ENCODE measurements around the gene TMEM219.
A peak's percentile ranks its signal among the peaks of the same experiment; 100 is the strongest.
"Not testable (repeated sequence)": the region's sequence is repeated elsewhere in the genome, so short reads cannot be mapped to it uniquely, and the experiment has no call there.

The TMEM219 gene

DNA sequence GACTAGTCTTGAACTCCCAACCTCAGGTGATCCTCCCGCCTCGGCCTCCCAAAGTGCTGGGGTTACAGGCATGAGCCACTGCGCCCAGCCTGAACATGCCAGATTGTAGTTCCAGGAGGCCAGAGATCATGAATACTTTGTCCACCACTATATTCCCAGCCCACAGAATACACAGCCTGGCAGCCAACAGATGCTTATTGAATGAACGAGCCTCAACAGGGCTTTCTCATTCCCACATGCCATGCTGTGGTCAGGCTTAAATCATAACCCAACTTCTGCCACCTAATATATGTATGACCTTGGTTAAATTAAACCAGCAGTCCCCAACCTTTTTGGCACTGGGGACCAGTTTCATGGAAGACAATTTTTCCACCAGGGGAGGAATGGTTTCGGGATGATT, 3.1 kb upstream of the TMEM219 start:
- H3K27ac ChIP-seq (ENCODE audit: low read depth, low read length): no peak overlapping the region
- H3K9ac ChIP-seq (ENCODE audit: low read length): no peak overlapping the region
- peaks cover 9% of the 10 kb centered on the region; the same call in 1 of the 2 replicates for H3K4me1 ChIP-seq (ENCODE audit: control insufficient read depth, insufficient read depth, low read length)
- no peak overlapping the region for H3K4me3 ChIP-seq (ENCODE audit: low read depth, low read length)
- no peaks in the 10 kb centered on the region for H3K36me3 ChIP-seq (ENCODE audit: control insufficient read depth, insufficient read depth, low read length)
- no peaks in the 10 kb centered on the region for H3K27me3 ChIP-seq (ENCODE audit: control insufficient read depth, insufficient read depth, low read length)
- H3K9me3 ChIP-seq (ENCODE audit: control insufficient read depth, insufficient read depth, low read depth, low read length): no peaks in the 10 kb centered on the region

DNA sequence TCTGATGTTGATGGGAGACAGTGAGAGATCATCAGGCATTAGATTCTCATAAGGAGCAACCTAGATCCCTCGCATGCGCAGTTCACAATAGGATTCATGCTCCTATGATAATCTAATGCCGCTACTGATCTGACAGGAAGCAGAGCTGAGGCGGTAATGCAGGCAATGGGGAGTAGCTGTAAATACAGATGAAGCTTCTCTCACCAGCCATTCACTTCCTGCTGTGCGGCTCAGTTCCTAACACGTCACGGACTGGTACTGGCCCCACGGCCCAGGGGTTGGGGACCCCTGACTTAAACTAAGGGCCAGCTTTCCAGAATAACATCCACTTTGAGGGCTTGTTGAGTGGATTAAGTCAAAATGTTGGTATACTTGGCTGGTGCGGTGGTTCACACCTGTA, 2.6 kb upstream of the TMEM219 start:
- H3K4me1 ChIP-seq (ENCODE audit: control insufficient read depth, insufficient read depth, low read length): peaks cover 9% of the 10 kb centered on the region; the same call in 1 of the 2 replicates
- H3K4me3 ChIP-seq (ENCODE audit: low read depth, low read length): no peak overlapping the region
- no peak overlapping the region for H3K27ac ChIP-seq (ENCODE audit: low read depth, low read length)
- H3K9me3 ChIP-seq (ENCODE audit: control insufficient read depth, insufficient read depth, low read depth, low read length): no peaks in the 10 kb centered on the region
- no peaks in the 10 kb centered on the region for H3K36me3 ChIP-seq (ENCODE audit: control insufficient read depth, insufficient read depth, low read length)
- no peaks in the 10 kb centered on the region for H3K27me3 ChIP-seq (ENCODE audit: control insufficient read depth, insufficient read depth, low read length)
- H3K9ac ChIP-seq (ENCODE audit: low read length): no peak overlapping the region

- H3K9me3 ChIP-seq (ENCODE audit: control insufficient read depth, insufficient read depth, low read depth, low read length); H3K27me3 ChIP-seq (ENCODE audit: control insufficient read depth, insufficient read depth, low read length); H3K36me3 ChIP-seq (ENCODE audit: control insufficient read depth, insufficient read depth, low read length); H3K27ac ChIP-seq (ENCODE audit: low read depth, low read length); H3K4me3 ChIP-seq (ENCODE audit: low read depth, low read length); H3K9ac ChIP-seq (ENCODE audit: low read length); H3K4me1 ChIP-seq (ENCODE audit: control insufficient read depth, insufficient read depth, low read length): not testable (repeated sequence)
These were observed 2.1 kb upstream of the TMEM219 start for GRCh38 chr16:29959821-29960220.

GRCh38 chr16:29961127-29961478, 776 bp upstream of the TMEM219 start:
- Histone ChIP-seq H3K9ac (ENCODE audit: low read length) (peak overlapping the region; percentile 84), H3K27ac (ENCODE audit: low read depth, low read length) (no peak overlapping the region), H3K27me3 (ENCODE audit: control insufficient read depth, insufficient read depth, low read length) (no peaks in the 10 kb centered on the region), H3K9me3 (ENCODE audit: control insufficient read depth, insufficient read depth, low read depth, low read length) (no peaks in the 10 kb centered on the region), H3K36me3 (ENCODE audit: control insufficient read depth, insufficient read depth, low read length) (no peaks in the 10 kb centered on the region; the same call in 1 of the 2 replicates), H3K4me1 (ENCODE audit: control insufficient read depth, insufficient read depth, low read length) (peaks cover 9% of the 10 kb centered on the region; the same call in 1 of the 2 replicates), H3K4me3 (ENCODE audit: low read depth, low read length) (peak overlapping the region; percentile 69)

DNA sequence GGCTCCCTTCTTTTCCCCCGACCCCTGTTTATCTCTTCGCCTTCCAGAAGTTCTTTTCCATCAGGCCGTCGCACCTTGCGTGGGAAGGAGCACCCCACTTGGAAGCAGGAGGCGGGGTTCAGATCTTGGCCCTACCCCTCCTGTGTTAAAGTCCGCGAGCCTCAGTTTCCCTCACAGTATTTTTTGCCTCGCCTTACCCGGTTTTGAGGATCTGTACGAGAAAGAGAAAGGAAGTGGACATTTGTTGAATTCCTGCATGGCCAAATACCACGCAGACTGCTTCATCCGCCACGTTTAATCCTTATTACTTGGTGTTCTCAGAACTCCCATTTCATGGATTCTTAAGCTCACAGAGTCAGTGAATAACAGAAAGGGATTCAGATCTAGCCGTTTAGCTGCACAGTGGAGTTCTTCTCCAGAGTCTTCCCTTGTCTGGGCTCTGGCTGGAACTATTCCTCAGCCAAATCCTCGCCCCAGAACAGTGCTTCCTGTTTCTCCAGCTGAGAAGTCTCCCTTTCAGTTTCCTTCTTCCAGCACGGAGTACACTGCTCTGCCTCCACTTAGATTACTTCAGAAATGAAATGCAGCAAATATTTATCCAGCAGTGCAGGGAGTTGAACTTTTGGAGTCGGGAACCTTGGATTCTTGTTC, 590 bp downstream of the TMEM219 start:
- Histone ChIP-seq H3K27me3 (ENCODE audit: control insufficient read depth, insufficient read depth, low read length) (no peaks in the 10 kb centered on the region), H3K4me1 (ENCODE audit: control insufficient read depth, insufficient read depth, low read length) (peaks cover 9% of the 10 kb centered on the region; the same call in 1 of the 2 replicates), H3K27ac (ENCODE audit: low read depth, low read length) (no peak overlapping the region), H3K36me3 (ENCODE audit: control insufficient read depth, insufficient read depth, low read length) (no peaks in the 10 kb centered on the region; the same call in 1 of the 2 replicates), H3K9ac (ENCODE audit: low read length) (peak overlapping the region; percentile 53), H3K4me3 (ENCODE audit: low read depth, low read length) (peak overlapping the region; percentile 69), H3K9me3 (ENCODE audit: control insufficient read depth, insufficient read depth, low read depth, low read length) (no peaks in the 10 kb centered on the region)

GRCh38 chr16:29963021-29963743, 1.3 kb downstream of the TMEM219 start:
- Histone ChIP-seq H3K9me3 (ENCODE audit: control insufficient read depth, insufficient read depth, low read depth, low read length) (no peaks in the 10 kb centered on the region), H3K9ac (ENCODE audit: low read length) (no peak overlapping the region), H3K4me1 (ENCODE audit: control insufficient read depth, insufficient read depth, low read length) (peaks cover 9% of the 10 kb centered on the region; the same call in 1 of the 2 replicates), H3K4me3 (ENCODE audit: low read depth, low read length) (peak overlapping the region; percentile 69), H3K27ac (ENCODE audit: low read depth, low read length) (no peak overlapping the region), H3K27me3 (ENCODE audit: control insufficient read depth, insufficient read depth, low read length) (no peaks in the 10 kb centered on the region), H3K36me3 (ENCODE audit: control insufficient read depth, insufficient read depth, low read length) (peaks cover 4% of the 10 kb centered on the region)

DNA sequence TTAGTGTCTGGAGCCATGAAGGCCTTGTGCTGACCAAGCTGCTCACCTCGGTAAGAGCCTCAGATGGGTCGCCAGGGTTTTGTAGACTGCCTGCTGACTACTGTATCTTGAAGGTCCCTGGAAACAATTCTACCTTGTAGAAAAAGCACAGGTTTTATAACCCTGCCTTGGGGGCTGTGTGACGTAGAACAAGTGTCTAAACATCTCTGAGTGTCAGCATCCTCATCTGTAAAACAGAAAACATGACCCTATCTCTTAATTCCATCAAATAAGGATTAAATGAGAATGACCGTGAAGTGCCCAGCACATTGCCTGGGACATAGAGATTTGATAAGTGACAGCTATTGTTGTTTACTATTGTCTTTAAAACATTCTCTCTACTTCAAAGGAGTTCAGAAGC, 6.3 kb downstream of the TMEM219 start:
- H3K9ac ChIP-seq (ENCODE audit: low read length): no peak overlapping the region
- peaks cover 34% of the 10 kb centered on the region for H3K36me3 ChIP-seq (ENCODE audit: control insufficient read depth, insufficient read depth, low read length)
- H3K27me3 ChIP-seq (ENCODE audit: control insufficient read depth, insufficient read depth, low read length): 0 out of 2 replicates have a peak, but pooled peaks cover 6% of the 10 kb centered on the region
- H3K4me3 ChIP-seq (ENCODE audit: low read depth, low read length): no peak overlapping the region
- peaks cover 7% of the 10 kb centered on the region for H3K9me3 ChIP-seq (ENCODE audit: control insufficient read depth, insufficient read depth, low read depth, low read length)
- H3K27ac ChIP-seq (ENCODE audit: low read depth, low read length): no peak overlapping the region
- H3K4me1 ChIP-seq (ENCODE audit: control insufficient read depth, insufficient read depth, low read length): no peaks in the 10 kb centered on the region

DNA sequence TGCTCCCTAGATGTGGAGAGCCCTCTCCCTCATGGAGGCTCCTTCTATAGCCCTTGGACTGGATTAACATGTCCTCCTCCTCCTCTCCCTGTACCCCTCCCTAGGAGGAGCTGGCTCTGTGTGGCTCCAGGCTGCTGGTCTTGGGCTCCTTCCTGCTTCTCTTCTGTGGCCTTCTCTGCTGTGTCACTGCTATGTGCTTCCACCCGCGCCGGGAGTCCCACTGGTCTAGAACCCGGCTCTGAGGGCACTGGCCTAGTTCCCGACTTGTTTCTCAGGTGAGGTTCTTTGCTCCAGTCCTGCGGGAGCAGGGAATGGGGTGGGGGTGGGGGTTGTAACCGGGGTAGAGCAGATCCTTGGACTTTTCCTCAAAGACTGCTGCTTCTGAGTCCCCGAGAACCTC, 9.4 kb downstream of the TMEM219 start:
- no peak overlapping the region for H3K9ac ChIP-seq (ENCODE audit: low read length)
- peaks cover 8% of the 10 kb centered on the region for H3K9me3 ChIP-seq (ENCODE audit: control insufficient read depth, insufficient read depth, low read depth, low read length)
- H3K27me3 ChIP-seq (ENCODE audit: control insufficient read depth, insufficient read depth, low read length): 0 out of 2 replicates have a peak, but pooled peaks cover 6% of the 10 kb centered on the region
- H3K27ac ChIP-seq (ENCODE audit: low read depth, low read length): no peak overlapping the region
- peaks cover 34% of the 10 kb centered on the region for H3K36me3 ChIP-seq (ENCODE audit: control insufficient read depth, insufficient read depth, low read length)
- H3K4me1 ChIP-seq (ENCODE audit: control insufficient read depth, insufficient read depth, low read length): peaks cover 13% of the 10 kb centered on the region
- no peak overlapping the region for H3K4me3 ChIP-seq (ENCODE audit: low read depth, low read length)

DNA sequence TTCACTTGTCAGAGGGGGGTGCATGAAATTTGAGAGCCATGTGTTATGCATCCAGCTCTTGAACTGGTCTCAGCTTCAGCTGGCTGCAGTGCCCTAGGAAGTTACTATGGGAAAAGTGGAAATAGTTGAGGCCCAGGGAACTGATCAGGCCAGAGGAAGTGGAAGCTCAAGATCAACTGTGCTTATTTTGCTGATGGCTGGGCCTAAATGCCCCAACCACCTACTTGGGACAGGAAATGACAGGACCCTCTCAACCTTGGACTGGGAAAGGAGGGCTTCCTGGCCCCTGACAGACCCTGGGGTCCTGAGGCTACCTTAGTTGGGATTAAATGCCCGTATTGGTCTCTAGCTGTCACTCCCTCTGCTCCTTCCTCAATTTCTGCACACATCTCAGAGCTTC, 10.6 kb downstream of the TMEM219 start:
- Histone ChIP-seq H3K9ac (ENCODE audit: low read length) (no peak overlapping the region), H3K4me1 (ENCODE audit: control insufficient read depth, insufficient read depth, low read length) (peaks cover 21% of the 10 kb centered on the region), H3K27me3 (ENCODE audit: control insufficient read depth, insufficient read depth, low read length) (0 out of 2 replicates have a peak, but pooled peaks cover 6% of the 10 kb centered on the region), H3K27ac (ENCODE audit: low read depth, low read length) (no peak overlapping the region), H3K4me3 (ENCODE audit: low read depth, low read length) (no peak overlapping the region), H3K9me3 (ENCODE audit: control insufficient read depth, insufficient read depth, low read depth, low read length) (peaks cover 8% of the 10 kb centered on the region), H3K36me3 (ENCODE audit: control insufficient read depth, insufficient read depth, low read length) (peaks cover 34% of the 10 kb centered on the region)

- no peak overlapping the region for H3K4me3 ChIP-seq (ENCODE audit: low read depth, low read length)
- peaks cover 35% of the 10 kb centered on the region for H3K36me3 ChIP-seq (ENCODE audit: control insufficient read depth, insufficient read depth, low read length)
- no peak overlapping the region for H3K9ac ChIP-seq (ENCODE audit: low read length)
- H3K9me3 ChIP-seq (ENCODE audit: control insufficient read depth, insufficient read depth, low read depth, low read length): peaks cover 8% of the 10 kb centered on the region
- H3K27me3 ChIP-seq (ENCODE audit: control insufficient read depth, insufficient read depth, low read length): 0 out of 2 replicates have a peak, but pooled peaks cover 6% of the 10 kb centered on the region
- no peak overlapping the region for H3K27ac ChIP-seq (ENCODE audit: low read depth, low read length)
- peaks cover 21% of the 10 kb centered on the region for H3K4me1 ChIP-seq (ENCODE audit: control insufficient read depth, insufficient read depth, low read length)
These were observed 11.1 kb downstream of the TMEM219 start for GRCh38 chr16:29972992-29973383.

Measured in HUES6 (cell line).